ENCODE results near the gene IL5. TPM values are rescaled to one million over a fixed set of nuclear protein-coding genes. Genes with fewer than 3 reads are reported as not detected.
"Not testable (repeated sequence)": the region's sequence is repeated elsewhere in the genome, so short reads cannot be mapped to it uniquely, and the experiment has no call there.

The IL5 gene
- total RNA-seq, 2 experiments from 2014 or later, result not detected

DNA sequence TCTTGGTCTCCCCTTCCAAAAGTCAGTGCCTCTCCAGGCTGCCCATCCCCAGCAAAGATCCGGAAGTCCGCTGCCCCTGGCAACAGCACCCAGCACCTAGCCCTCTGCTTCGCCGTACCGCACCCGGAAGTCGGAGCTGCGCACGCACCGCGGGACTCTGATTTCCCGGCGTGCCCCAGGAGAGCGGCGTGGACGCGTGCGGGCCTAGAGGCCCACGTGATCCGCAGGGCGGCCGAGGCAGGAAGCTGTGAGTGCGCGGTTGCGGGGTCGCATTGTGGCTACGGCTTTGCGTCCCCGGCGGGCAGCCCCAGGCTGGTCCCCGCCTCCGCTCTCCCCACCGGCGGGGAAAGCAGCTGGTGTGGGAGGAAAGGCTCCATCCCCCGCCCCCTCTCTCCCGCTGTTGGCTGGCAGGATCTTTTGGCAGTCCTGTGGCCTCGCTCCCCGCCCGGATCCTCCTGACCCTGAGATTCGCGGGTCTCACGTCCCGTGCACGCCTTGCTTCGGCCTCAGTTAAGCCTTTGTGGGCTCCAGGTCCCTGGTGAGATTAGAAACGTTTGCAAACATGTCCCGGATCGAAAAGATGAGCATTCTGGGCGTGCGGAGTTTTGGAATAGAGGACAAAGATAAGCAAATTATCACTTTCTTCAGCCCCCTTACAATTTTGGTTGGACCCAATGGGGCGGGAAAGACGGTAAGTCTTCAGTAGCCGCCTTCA, 13.6 kb upstream of the IL5 start, which contains the start of gene RAD50:
Gene RAD50 (plus strand): TSS at position 215 of the 715 bp plus-strand sequence. CDS start 348 bp downstream, at position 563.
- H3K4me1 Mint-ChIP-seq (ENCODE audit: low read depth), result peaks cover 15% of the 10 kb centered on the region
- intact Hi-C loops (cut with micrococcal nuclease), result loop anchor here (1.0 to 2.0 kb wide), 7 partner anchors 60 to 922 kb away; partner anchors contain the start of genes GDF9, KIF3A, RAPGEF6 and SLC22A4
- peak within 1 kb of the TSS; percentile 94 for H3K27ac Mint-ChIP-seq
- H3K36me3 Mint-ChIP-seq (ENCODE audit: low read depth), result peaks cover 10% of the 10 kb centered on the region
- CTCF ChIA-PET, result interaction anchor here (1.1 kb wide), 1 partner anchor 307 kb away, joined by 3 read pairs; no protein-coding TSS in a partner anchor
- H3K4me3 Mint-ChIP-seq, result peak within 1 kb of the TSS; percentile 98
- no peaks in the 10 kb centered on the region for H3K27me3 Mint-ChIP-seq (ENCODE audit: low read depth)
- peaks cover 2% of the 10 kb centered on the region for H3K9me3 Mint-ChIP-seq
- DNase-seq, result peak; percentile 96

DNA sequence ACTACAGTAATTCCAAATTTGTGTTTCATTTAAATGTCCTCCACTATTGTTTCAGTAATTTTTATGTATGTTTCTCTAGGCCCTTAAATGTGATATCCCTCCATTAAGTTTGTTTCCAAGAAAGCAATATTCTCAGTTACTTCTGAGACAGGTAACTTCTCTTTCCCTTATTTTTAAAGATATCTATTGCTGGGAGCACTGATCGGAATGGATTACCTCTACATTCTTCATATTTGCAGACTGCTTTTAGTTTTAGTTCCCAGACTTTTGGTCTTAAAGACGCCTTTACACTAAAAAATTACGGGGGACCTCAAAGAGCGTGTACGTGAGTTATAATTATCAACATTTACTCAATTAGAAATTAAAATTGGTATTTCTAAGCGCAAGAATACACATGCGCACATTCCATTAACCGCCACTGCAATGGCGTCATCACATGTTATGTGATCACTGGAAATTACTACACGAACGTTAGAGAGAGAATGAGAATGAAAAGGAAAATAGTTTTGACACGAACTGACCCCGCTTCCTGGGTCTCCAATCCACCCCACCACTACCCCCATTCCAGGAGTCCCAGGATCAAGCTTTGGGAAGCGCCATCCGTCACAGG, 12.9 kb upstream of the IL5 start:
- no peak for DNase-seq
- Mint-ChIP-seq H3K9me3 (peaks cover 2% of the 10 kb centered on the region), H3K36me3 (ENCODE audit: low read depth) (peaks cover 10% of the 10 kb centered on the region), H3K27me3 (ENCODE audit: low read depth) (no peaks in the 10 kb centered on the region), H3K4me1 (ENCODE audit: low read depth) (peaks cover 15% of the 10 kb centered on the region), H3K4me3 (peak overlapping the region; percentile 98), H3K27ac (peak overlapping the region; percentile 94)
- CTCF ChIA-PET, result interaction anchor here (1.1 kb wide), 1 partner anchor 308 kb away, joined by 3 read pairs; no protein-coding TSS in a partner anchor
- intact Hi-C loops (cut with micrococcal nuclease), result loop anchor here (1.0 to 2.0 kb wide), 6 partner anchors 59 to 921 kb away; partner anchors contain the start of genes GDF9, KIF3A, RAPGEF6 and SLC22A4

DNA sequence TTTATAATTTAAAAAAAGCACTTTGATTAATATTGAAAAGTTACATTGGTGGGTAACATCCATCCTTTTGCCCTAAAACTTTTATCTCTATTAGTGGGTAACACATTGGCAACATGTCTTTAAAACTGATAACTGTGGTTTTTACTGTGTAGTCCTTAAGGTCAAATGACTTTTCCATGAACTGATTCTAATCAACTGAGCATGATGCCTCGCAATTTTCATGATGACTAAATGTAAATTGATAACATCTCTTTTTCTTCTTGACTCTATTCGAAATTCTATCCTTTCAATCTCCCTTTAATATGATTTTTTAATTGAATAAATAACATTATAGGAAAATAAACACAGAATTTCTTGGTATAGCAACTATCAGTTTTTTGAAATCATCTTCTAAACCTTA, 6.3 kb upstream of the IL5 start:
- Mint-ChIP-seq H3K9me3 (no peaks in the 10 kb centered on the region), H3K4me1 (ENCODE audit: low read depth) (peaks cover 4% of the 10 kb centered on the region), H3K36me3 (ENCODE audit: low read depth) (no peaks in the 10 kb centered on the region), H3K27me3 (ENCODE audit: low read depth) (no peaks in the 10 kb centered on the region), H3K4me3 (no peak overlapping the region), H3K27ac (no peak overlapping the region)
- intact Hi-C loops (cut with micrococcal nuclease), result no loop called here
- no peak for DNase-seq
- CTCF ChIA-PET, result no interaction called here

DNA sequence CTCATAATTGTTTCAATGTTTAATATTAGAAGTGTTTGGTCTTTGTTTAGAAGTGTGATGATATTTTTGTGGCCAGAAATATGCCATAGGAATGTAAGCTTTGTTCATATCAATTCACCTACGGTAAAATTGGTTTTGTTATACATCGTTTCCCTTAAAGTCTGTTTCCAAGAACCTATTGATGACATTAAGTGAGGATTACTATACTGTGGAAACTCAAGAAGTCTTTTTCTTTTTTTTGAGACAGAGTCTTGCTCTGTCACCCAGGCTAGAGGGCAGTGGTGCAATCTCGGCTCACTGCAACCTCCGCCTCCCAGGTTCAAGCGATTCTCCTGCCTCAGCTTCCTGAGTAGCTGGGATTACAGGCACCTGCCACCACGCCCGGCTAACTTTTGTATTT, 5.5 kb upstream of the IL5 start:
- intact Hi-C loops (cut with micrococcal nuclease); H3K4me3 Mint-ChIP-seq; CTCF ChIA-PET; H3K4me1 Mint-ChIP-seq (ENCODE audit: low read depth); H3K27me3 Mint-ChIP-seq (ENCODE audit: low read depth); H3K27ac Mint-ChIP-seq; DNase-seq; H3K9me3 Mint-ChIP-seq; H3K36me3 Mint-ChIP-seq (ENCODE audit: low read depth): not testable (repeated sequence)

DNA sequence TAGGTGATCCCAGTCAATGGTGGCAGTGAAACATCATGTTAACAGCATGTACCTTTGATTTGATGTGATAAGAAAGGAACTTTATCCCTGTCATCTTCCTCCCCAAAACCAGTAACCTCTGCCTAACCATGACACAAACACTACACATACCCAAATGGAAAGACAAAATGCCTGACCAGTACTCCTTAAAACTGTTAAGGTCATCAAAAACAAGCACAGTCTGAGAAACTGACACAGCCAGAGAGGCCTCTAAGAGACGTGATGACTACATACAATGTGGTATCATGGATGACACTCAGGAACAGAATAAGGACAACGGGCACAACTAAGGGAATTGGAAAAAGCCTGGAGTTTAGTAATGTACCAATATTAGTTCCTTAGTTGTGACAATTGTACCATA, 3.9 kb upstream of the IL5 start:
- CTCF ChIA-PET, result interaction anchor here (3.7 kb wide), 1 partner anchor 21 kb away, joined by 16 read pairs; no protein-coding TSS in a partner anchor
- H3K4me3 Mint-ChIP-seq, result no peak overlapping the region

DNA sequence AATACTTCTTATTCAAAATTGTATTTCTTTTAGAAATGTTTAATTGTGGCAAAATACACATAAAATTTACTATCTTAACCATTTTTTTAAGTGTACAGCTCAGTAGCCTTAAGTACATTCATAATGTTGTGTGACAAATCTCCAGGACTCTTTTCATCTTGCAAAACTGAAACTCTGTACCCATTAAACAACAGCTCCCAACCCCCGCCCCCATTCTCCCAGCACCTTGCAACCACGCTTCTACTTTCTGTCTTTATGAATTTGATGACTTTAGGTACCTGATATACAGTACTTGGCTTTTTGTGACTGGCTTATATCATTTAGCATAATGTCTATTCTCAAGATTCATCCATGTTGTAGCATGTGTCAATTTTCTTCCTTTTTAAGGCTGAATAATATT, 2.8 kb upstream of the IL5 start:
- peaks cover 9% of the 10 kb centered on the region for H3K4me1 Mint-ChIP-seq (ENCODE audit: low read depth)
- DNase-seq, result peak; percentile 70
- no peaks in the 10 kb centered on the region for H3K27me3 Mint-ChIP-seq (ENCODE audit: low read depth)
- H3K9me3 Mint-ChIP-seq, result no peaks in the 10 kb centered on the region
- no peak overlapping the region for H3K27ac Mint-ChIP-seq
- no peaks in the 10 kb centered on the region for H3K36me3 Mint-ChIP-seq (ENCODE audit: low read depth)
- CTCF ChIA-PET, result interaction anchor here (0.7 to 3.7 kb wide), 3 partner anchors 20 to 101 kb away, joined by 3 to 16 read pairs (median 3); no protein-coding TSS in a partner anchor
- intact Hi-C loops (cut with micrococcal nuclease), result no loop called here
- H3K4me3 Mint-ChIP-seq, result no peak overlapping the region

More for the DNA sequence above, 3.9 kb upstream of the IL5 start:
- intact Hi-C loops (cut with micrococcal nuclease), result no loop called here
- Mint-ChIP-seq H3K36me3 (ENCODE audit: low read depth) (no peaks in the 10 kb centered on the region), H3K4me1 (ENCODE audit: low read depth) (peaks cover 9% of the 10 kb centered on the region), H3K9me3 (no peaks in the 10 kb centered on the region), H3K27ac (no peak overlapping the region), H3K27me3 (ENCODE audit: low read depth) (no peaks in the 10 kb centered on the region)
- DNase-seq, result no peak

DNA sequence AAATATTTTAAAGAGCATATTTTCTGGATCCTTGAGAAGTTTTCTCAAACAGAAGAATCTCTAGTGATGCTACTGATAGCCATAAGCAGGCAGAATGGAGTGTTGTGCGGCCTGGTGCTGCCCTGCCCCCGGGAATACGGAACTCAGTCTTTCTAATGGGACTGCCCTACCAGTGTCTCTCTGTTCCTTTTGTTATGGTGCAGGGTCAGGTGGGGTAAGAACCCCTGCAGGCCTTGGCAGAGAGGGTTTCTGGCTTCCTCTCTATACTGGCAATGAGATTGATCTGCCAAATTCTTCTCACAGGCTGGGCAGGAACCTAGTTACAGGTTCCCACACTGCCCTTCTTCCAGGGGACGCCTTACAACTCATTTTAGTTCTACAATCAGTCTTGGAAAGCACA, 2.6 kb downstream of the IL5 start:
- CTCF ChIA-PET, result interaction anchor here (1.2 kb wide), 1 partner anchor 14 kb away, joined by 3 read pairs; no protein-coding TSS in a partner anchor
- DNase-seq, result no peak
- Mint-ChIP-seq H3K36me3 (ENCODE audit: low read depth) (no peaks in the 10 kb centered on the region), H3K4me1 (ENCODE audit: low read depth) (peaks cover 5% of the 10 kb centered on the region), H3K27me3 (ENCODE audit: low read depth) (peaks cover 2% of the 10 kb centered on the region), H3K27ac (no peak overlapping the region), H3K9me3 (no peaks in the 10 kb centered on the region), H3K4me3 (no peak overlapping the region)
- intact Hi-C loops (cut with micrococcal nuclease), result no loop called here

DNA sequence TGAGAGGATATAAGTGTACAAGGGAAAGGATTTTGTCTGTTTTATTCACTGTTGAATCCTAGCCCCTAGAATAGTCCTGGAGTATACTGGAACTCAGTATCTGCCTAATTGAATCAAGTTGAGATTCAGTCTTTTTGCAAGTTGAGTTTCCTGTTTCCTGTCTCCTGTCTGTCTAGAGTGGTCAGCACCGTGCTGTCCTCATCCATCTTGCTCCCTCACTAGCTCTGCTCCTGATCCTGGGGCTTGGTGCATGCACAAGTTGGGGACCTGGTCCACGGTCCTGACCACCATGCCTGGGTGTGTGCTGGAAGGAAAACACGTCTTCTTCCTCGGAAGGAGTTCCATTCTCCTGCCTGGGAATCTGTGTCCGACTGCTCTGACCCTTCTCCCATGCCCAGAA, 3.2 kb downstream of the IL5 start:
- CTCF ChIA-PET, result interaction anchor here (1.2 kb wide), 1 partner anchor 14 kb away, joined by 3 read pairs; no protein-coding TSS in a partner anchor
- H3K4me1 Mint-ChIP-seq (ENCODE audit: low read depth), result peaks cover 5% of the 10 kb centered on the region
- no peak overlapping the region for H3K27ac Mint-ChIP-seq
- H3K36me3 Mint-ChIP-seq (ENCODE audit: low read depth), result no peaks in the 10 kb centered on the region
- no peak overlapping the region for H3K4me3 Mint-ChIP-seq
- H3K27me3 Mint-ChIP-seq (ENCODE audit: low read depth), result peaks cover 7% of the 10 kb centered on the region
- intact Hi-C loops (cut with micrococcal nuclease), result no loop called here
- DNase-seq, result no peak
- H3K9me3 Mint-ChIP-seq, result no peaks in the 10 kb centered on the region

DNA sequence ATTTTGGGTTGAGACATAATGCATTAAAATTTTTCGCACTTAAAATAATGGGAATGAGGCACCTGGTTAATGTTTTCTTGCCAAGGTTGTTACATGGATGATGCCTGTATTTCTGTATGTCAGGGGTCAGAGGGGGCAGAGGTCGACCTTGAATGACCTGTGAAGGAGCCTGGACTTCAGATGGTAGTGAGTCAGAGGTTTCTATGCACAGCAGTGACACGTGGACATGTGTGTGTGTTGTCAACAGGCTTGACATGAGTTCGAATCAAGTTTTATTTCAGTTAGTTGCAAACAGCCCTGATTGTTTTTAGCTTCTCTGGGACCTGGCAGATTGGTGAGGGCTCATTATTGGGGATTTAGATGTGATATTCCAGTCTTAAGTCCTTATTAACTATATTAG, 3.6 kb downstream of the IL5 start:
- H3K4me3 Mint-ChIP-seq, result no peak overlapping the region

DNA sequence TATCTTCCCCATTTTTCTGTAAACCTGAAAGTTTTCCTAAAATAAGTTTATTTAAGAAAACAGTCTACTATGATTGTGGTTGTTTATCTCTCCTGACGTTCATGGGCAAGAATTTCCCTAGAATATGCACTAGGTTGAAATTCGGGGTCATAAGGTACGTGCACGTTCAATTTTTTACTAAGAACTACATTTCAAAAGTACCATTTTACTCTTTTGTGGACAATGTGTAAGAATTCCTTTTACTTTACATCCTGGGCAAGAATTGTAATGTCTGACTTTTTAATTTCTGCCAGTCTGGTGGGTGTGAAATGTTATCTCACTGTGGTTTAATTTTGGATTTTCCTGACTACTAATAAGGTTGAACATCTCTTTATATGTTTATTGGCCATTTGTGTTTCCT, 12.4 kb downstream of the IL5 start:
- no peak overlapping the region for H3K27ac Mint-ChIP-seq
- CTCF ChIA-PET, result interaction anchor here (0.6 to 3.1 kb wide), 2 partner anchors 184 to 289 kb away, joined by 3 to 11 read pairs; no protein-coding TSS in a partner anchor
- intact Hi-C loops (cut with micrococcal nuclease), result no loop called here
- H3K9me3 Mint-ChIP-seq, result no peaks in the 10 kb centered on the region
- H3K4me1 Mint-ChIP-seq (ENCODE audit: low read depth), result peaks cover 11% of the 10 kb centered on the region
- peaks cover 15% of the 10 kb centered on the region for H3K27me3 Mint-ChIP-seq (ENCODE audit: low read depth)
- H3K36me3 Mint-ChIP-seq (ENCODE audit: low read depth), result no peaks in the 10 kb centered on the region
- H3K4me3 Mint-ChIP-seq, result no peak overlapping the region
- no peak for DNase-seq

More for the DNA sequence above, 3.6 kb downstream of the IL5 start:
- no peak overlapping the region for H3K27ac Mint-ChIP-seq
- peaks cover 5% of the 10 kb centered on the region for H3K4me1 Mint-ChIP-seq (ENCODE audit: low read depth)
- H3K27me3 Mint-ChIP-seq (ENCODE audit: low read depth), result peaks cover 11% of the 10 kb centered on the region
- intact Hi-C loops (cut with micrococcal nuclease), result no loop called here
- CTCF ChIA-PET, result interaction anchor here (1.2 kb wide), 1 partner anchor 13 kb away, joined by 3 read pairs; no protein-coding TSS in a partner anchor
- H3K9me3 Mint-ChIP-seq, result no peaks in the 10 kb centered on the region
- no peak for DNase-seq
- no peaks in the 10 kb centered on the region for H3K36me3 Mint-ChIP-seq (ENCODE audit: low read depth)

DNA sequence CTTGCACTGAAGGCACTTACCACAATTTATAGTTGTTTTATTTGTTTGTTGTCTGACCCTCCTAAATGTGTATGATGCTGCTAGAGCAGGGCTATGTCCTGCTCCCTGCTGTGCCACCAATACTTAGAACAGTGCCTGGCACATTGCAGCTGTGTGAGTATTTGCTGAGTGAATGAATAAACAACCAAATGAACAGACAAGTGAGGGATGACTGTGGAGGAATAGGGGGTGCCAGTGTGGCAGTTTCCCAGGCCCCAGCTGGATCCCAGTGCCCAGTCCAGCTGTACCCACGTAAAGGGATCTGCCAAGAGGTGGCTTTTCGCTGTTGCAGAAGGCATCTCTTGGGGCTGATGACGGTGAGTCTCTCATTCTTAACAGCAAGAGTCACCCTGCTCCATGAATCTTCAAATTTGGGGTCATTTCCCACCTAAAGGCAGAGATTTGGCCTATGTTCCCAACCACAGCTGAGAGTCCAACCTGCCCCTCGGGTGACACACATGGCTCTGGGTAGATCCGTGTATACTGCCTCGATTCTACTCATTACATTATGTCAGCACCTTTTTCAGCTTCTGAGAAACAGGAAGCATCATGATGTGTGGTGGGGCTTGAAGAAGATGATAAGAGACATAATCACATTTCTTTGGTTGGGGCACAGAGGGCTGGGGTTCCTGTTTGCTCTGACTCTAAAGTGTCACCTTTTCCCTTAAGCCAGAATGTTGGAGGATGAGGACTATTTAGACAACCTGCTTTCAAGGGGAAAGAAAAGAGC, 14.3 kb downstream of the IL5 start:
- no peaks in the 10 kb centered on the region for H3K9me3 Mint-ChIP-seq
- CTCF ChIA-PET, result interaction anchor here (1.6 to 3.1 kb wide), 4 partner anchors 199 to 291 kb away, joined by 3 to 12 read pairs (median 8); no protein-coding TSS in a partner anchor

More for the DNA sequence above, 14.3 kb downstream of the IL5 start:
- Mint-ChIP-seq H3K4me1 (ENCODE audit: low read depth) (peaks cover 29% of the 10 kb centered on the region), H3K27ac (no peak overlapping the region), H3K36me3 (ENCODE audit: low read depth) (no peaks in the 10 kb centered on the region), H3K4me3 (no peak overlapping the region), H3K27me3 (ENCODE audit: low read depth) (peaks cover 4% of the 10 kb centered on the region)
- peak; percentile 9 for DNase-seq
- intact Hi-C loops (cut with micrococcal nuclease), result loop anchor here (5.0 kb wide), 3 partner anchors 48 to 208 kb away; partner anchors contain the start of gene KIF3A

Data from activated naive CD4-positive, alpha-beta T cell treated with anti-CD3 and anti-CD28 coated beads for 36 hours (primary cell).